Common myeloid progenitor, CD34-positive (primary cell): ENCODE measurements around the gene PRICKLE3.

Experiments
- CTCF ChIA-PET: fragments of 350-600 bp; sonication (Branson Sonifier 250); formaldehyde crosslinking; loops from one replicate; lab custom pipeline; 2021; ENCODE audit warnings: antibody characterized with exemption; lab: Charles Lee
- POLR2A ChIA-PET: fragments of 350-600 bp; sonication (Branson Sonifier 250); formaldehyde crosslinking; loops from one replicate; lab custom pipeline; 2021; ENCODE audit warnings: antibody characterized with exemption; lab: Charles Lee
- DNase-seq, 3 donors: peaks; one replicate each; pipeline versions ENCODE4 v3.0.0 to v3.0.0-alpha.2; 2013
- H3K27ac ChIP-seq, 2 experiments: 1 replicate in 1 of 2; 2 replicates in 1 of 2; pipeline ENCODE4 v1.7.0; 2013; ENCODE audit warnings: inconsistent platforms in 2 of 2, low read length in 2 of 2, mild to moderate bottlenecking in 2 of 2, low read depth in 1 of 2, moderate library complexity in 1 of 2; ENCODE audit not compliant: severe bottlenecking in 2 of 2, insufficient read depth in 1 of 2, poor library complexity in 1 of 2
- H3K27me3 ChIP-seq, 5 experiments: replicated peaks in 2 of 5; 1 replicate in 3 of 5; 2 replicates in 2 of 5; pipeline versions ENCODE4 v1.6.1 to v1.7.0; 2013; ENCODE audit warnings: low read length in 4 of 5, mild to moderate bottlenecking in 2 of 5, moderate library complexity in 2 of 5, inconsistent platforms in 1 of 5; ENCODE audit not compliant: insufficient read depth in 5 of 5, control insufficient read depth in 4 of 5
- H3K36me3 ChIP-seq, 4 experiments: 1 replicate in 2 of 4; 2 replicates in 2 of 4; pipeline versions ENCODE4 v1.6.1 to v1.7.0; 2013; ENCODE audit warnings: low read length in 3 of 4, control low read depth in 1 of 4, mild to moderate bottlenecking in 1 of 4; ENCODE audit not compliant: control insufficient read depth in 4 of 4, insufficient read depth in 4 of 4
- H3K4me1 ChIP-seq, 4 experiments: 1 replicate in 3 of 4; 2 replicates in 1 of 4; pipeline versions ENCODE4 v1.6.1 to v1.7.1; 2013; ENCODE audit warnings: low read length in 3 of 4, mild to moderate bottlenecking in 3 of 4, control low read depth in 1 of 4, inconsistent platforms in 1 of 4, moderate library complexity in 1 of 4; ENCODE audit not compliant: control insufficient read depth in 4 of 4, insufficient read depth in 4 of 4; ENCODE audit errors: control extremely low read depth in 1 of 4
- H3K4me3 ChIP-seq, 7 experiments: 1 replicate in 4 of 7; 2 replicates in 3 of 7; pipeline versions ENCODE4 v1.5.1 to v1.7.0; 2013; ENCODE audit warnings: mild to moderate bottlenecking in 7 of 7, low read length in 6 of 7, moderate library complexity in 6 of 7, inconsistent platforms in 2 of 7, low read depth in 2 of 7, control low read depth in 1 of 7; ENCODE audit not compliant: insufficient read depth in 4 of 7, control insufficient read depth in 1 of 7; ENCODE audit errors: extremely low read depth in 1 of 7
- H3K9me3 ChIP-seq, 5 experiments: 1 replicate in 4 of 5; 2 replicates in 1 of 5; pipeline versions ENCODE4 v1.6.1 to v1.7.1; 2013; ENCODE audit warnings: low read length in 4 of 5, mild to moderate bottlenecking in 2 of 5, inconsistent platforms in 1 of 5, low read depth in 1 of 5, moderate library complexity in 1 of 5; ENCODE audit not compliant: control insufficient read depth in 4 of 5, insufficient read depth in 2 of 5; ENCODE audit errors: control extremely low read depth in 1 of 5
- WGBS: methylation state at CpG from one replicate; pipeline ENCODE4 v1.1.5; 2013; ENCODE audit not compliant: insufficient coverage; 5-methylcytosine and 5-hydroxymethylcytosine counted together

The PRICKLE3 gene

DNA sequence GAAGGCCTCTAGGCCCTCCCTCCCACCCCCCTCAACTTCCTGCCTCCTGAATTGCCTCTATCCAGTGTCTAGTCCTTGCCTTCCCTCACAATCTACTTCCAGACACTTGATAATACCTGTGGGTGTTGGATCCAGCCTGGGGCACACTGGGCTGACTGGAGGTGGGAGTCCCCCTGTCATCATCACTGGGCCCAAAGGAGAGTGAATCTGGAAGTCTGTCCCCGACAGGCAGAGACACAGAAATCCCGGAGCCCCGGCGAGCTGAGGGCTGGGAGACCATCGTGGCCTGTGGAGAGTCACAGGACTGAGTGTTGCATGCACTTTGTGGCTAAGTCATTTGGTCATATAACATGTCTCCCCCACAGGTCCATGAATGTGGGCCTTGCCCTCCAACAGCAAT, 22.2 kb upstream of the PRICKLE3 start:
- Histone ChIP-seq H3K36me3 (no peaks in the 10 kb centered on the region), H3K4me3 (no peak overlapping the region), H3K4me1 (peaks cover 0 to 3% (median 1%) of the 10 kb centered on the region in 4 experiments), H3K27ac (no peak overlapping the region), H3K9me3 (no peaks in the 10 kb centered on the region), H3K27me3 (peaks cover 0 to 4% (median 0%) of the 10 kb centered on the region in 5 experiments)
- POLR2A ChIA-PET = no interaction called here
- 84% methylated on average over 5 of the region's 5 CpGs for WGBS
- CTCF ChIA-PET = interaction anchor here (2.2 kb wide), 1 partner anchor 16 kb away, joined by 6 read pairs; no protein-coding TSS in a partner anchor
- no peak for DNase-seq

DNA sequence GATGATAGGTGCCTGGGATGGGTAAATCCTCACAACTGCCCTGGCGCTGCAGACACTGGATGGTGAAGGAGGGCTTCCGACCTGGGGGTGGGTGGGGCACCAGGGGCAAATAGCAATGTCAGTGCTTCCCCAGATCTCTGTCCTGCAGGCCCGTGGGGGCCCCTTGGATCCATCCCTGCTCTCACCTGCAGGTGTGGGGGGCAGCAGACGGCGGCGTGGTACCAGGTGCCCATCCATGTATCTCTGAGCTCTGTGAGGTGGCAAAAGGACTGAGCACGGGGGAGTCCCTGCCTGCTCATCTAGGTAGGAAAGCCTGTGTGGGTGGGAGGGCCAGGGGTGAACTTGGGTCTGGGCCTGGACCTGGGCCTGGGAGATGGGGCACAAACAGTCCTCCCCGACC, 20.4 kb upstream of the PRICKLE3 start:
- Histone ChIP-seq H3K4me3 (no peak overlapping the region), H3K36me3 (no peaks in the 10 kb centered on the region), H3K27me3 (peaks cover 0 to 4% (median 0%) of the 10 kb centered on the region in 5 experiments), H3K9me3 (no peaks in the 10 kb centered on the region), H3K4me1 (peaks cover 0 to 3% (median 1%) of the 10 kb centered on the region in 4 experiments), H3K27ac (no peak overlapping the region)
- 81% methylated on average over 7 of the region's 8 CpGs for WGBS
- ChIA-PET CTCF (no interaction called here), POLR2A (no interaction called here)
- DNase-seq = no peak

DNA sequence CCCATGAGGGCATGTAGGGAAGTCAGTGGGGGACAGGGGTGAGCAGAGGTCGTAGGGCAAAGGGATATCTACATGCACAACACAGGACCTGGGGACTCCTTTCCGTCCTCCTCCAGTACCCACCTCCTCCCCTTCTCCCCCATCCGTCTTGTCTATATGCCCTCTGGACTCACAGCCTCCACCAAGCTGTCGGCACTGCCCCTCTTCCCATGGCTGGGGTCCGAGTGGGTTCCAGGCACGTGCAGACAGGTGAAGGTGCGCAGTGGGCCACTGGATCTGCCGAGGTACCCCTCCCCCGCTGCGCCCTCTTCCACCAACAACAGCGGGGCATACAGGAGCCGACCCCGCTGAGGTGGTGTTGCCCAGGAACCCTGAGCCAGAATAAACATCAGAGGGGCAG, 19.3 kb upstream of the PRICKLE3 start:
- ChIA-PET CTCF (no interaction called here), POLR2A (no interaction called here)
- 93% methylated on average over 9 of the region's 13 CpGs for WGBS
- DNase-seq = no peak
- Histone ChIP-seq H3K27me3 (peaks cover 0 to 4% (median 0%) of the 10 kb centered on the region in 5 experiments), H3K9me3 (no peaks in the 10 kb centered on the region), H3K4me1 (peaks cover 0 to 6% (median 2%) of the 10 kb centered on the region in 4 experiments), H3K4me3 (no peak overlapping the region), H3K27ac (no peak overlapping the region), H3K36me3 (no peaks in the 10 kb centered on the region)

GRCh38 chrX:49204709-49205108, 18.5 kb upstream of the PRICKLE3 start:
- ChIA-PET POLR2A (no interaction called here), CTCF (no interaction called here)
- no peak for DNase-seq
- Histone ChIP-seq H3K27ac (no peak overlapping the region), H3K4me3 (no peak overlapping the region), H3K9me3 (no peaks in the 10 kb centered on the region), H3K4me1 (peaks cover 0 to 8% (median 4%) of the 10 kb centered on the region in 4 experiments), H3K27me3 (peaks cover 0 to 4% (median 0%) of the 10 kb centered on the region in 5 experiments), H3K36me3 (no peaks in the 10 kb centered on the region)
- 76% methylated on average over 2 of the region's 4 CpGs for WGBS

DNA sequence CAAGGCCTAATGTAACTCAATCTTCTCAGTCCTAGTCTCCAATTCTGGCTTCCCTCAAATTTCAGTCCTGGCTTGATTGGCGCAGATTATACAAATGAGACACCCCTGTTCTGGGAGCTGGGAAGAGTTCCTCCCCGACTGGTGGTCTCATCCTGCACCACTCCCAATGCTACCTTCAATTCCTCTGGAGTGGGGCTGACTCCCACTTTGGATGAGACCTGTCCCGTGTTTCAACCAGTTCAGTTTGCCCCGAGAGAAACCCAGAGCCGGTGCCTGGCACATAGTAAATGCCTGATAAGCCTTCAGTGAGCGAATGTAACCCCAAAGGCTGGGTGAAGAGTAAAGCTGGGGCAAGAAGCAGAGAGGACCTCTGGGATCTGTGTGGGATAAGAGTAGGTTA, 17.8 kb upstream of the PRICKLE3 start:
- 84% methylated on average over 6 of the region's 6 CpGs for WGBS
- CTCF ChIA-PET = no interaction called here

GRCh38 chrX:49203536-49203935, 17.4 kb upstream of the PRICKLE3 start:
- no peak for DNase-seq
- POLR2A ChIA-PET = no interaction called here
- no peak overlapping the region for H3K27ac ChIP-seq
- 66% methylated on average over 3 of the region's 3 CpGs for WGBS
- CTCF ChIA-PET = no interaction called here
- H3K4me3 ChIP-seq = no peak overlapping the region
- H3K4me1 ChIP-seq = peaks cover 0 to 11% (median 8%) of the 10 kb centered on the region in 4 experiments
- no peaks in the 10 kb centered on the region for H3K9me3 ChIP-seq
- peaks cover 0 to 13% (median 0%) of the 10 kb centered on the region in 5 experiments for H3K27me3 ChIP-seq
- H3K36me3 ChIP-seq = no peaks in the 10 kb centered on the region

More for the DNA sequence above, 17.8 kb upstream of the PRICKLE3 start:
- Histone ChIP-seq H3K4me3 (no peak overlapping the region), H3K27ac (no peak overlapping the region), H3K9me3 (no peaks in the 10 kb centered on the region), H3K36me3 (no peaks in the 10 kb centered on the region), H3K4me1 (peaks cover 0 to 11% (median 8%) of the 10 kb centered on the region in 4 experiments), H3K27me3 (peaks cover 0 to 8% (median 0%) of the 10 kb centered on the region in 5 experiments)
- DNase-seq = no peak
- POLR2A ChIA-PET = no interaction called here

GRCh38 chrX:49202022-49202421, 15.8 kb upstream of the PRICKLE3 start:
- Histone ChIP-seq H3K4me3 (no peak overlapping the region), H3K4me1 (peaks cover 0 to 11% (median 8%) of the 10 kb centered on the region in 4 experiments), H3K36me3 (no peaks in the 10 kb centered on the region), H3K27ac (no peak overlapping the region), H3K27me3 (peaks cover 0 to 19% (median 0%) of the 10 kb centered on the region in 5 experiments), H3K9me3 (no peaks in the 10 kb centered on the region)
- DNase-seq = no peak
- CTCF ChIA-PET = no interaction called here
- POLR2A ChIA-PET = no interaction called here
- WGBS = 93% methylated on average over 2 of the region's 2 CpGs
